Progenitor cell of endocrine pancreas (in vitro differentiated cells): ENCODE results near the gene ADGRE2. TPM values are rescaled to one million over a fixed set of nuclear protein-coding genes. Genes with fewer than 3 reads are reported as not detected.
"Not testable (repeated sequence)": the region's sequence is repeated elsewhere in the genome, so short reads cannot be mapped to it uniquely, and the experiment has no call there.

ENCODE experiments used
- DNase-seq: peaks from one replicate; pipeline ENCODE4 v3.0.0; 2021; ENCODE audit warnings: low spot score; ENCODE audit not compliant: unreplicated experiment
- H3K27ac Mint-ChIP-seq: 2 replicates; pipeline ENCODE4 v1.8.0; 2021; ENCODE audit warnings: mild to moderate bottlenecking, moderate library complexity, mixed read lengths
- H3K27me3 Mint-ChIP-seq: 2 replicates; pipeline ENCODE4 v1.8.0; 2021; ENCODE audit warnings: mixed read lengths
- H3K36me3 Mint-ChIP-seq: 2 replicates; pipeline ENCODE4 v1.8.0; 2022; ENCODE audit warnings: mixed read lengths; ENCODE audit not compliant: insufficient read depth
- H3K4me1 Mint-ChIP-seq: 2 replicates; pipeline ENCODE4 v1.8.0; 2021; ENCODE audit warnings: low read depth, mixed read lengths
- H3K4me3 Mint-ChIP-seq: 2 replicates; pipeline ENCODE4 v1.8.0; 2021; ENCODE audit warnings: low read depth, mild to moderate bottlenecking, moderate library complexity, mixed read lengths
- H3K9me3 Mint-ChIP-seq: 2 replicates; pipeline ENCODE4 v1.8.0; 2021; ENCODE audit warnings: low read depth, mixed read lengths
- CTCF ChIP-seq: fragments of 200-600 bp; sonication (generic); IDR thresholded peaks from one replicate; pipeline ENCODE4 v1.5.0; 2021; ENCODE audit warnings: antibody characterized with exemption, mild to moderate bottlenecking; ENCODE audit not compliant: unreplicated experiment
- total RNA-seq: library from RNA; stranded (reverse); gene quantifications from 2 replicates; pipeline ENCODE4 v1.2.1, GENCODE V29; 2021

Gene ADGRE2
- total RNA-seq, 1 donor from 2014 or later: not detected

GRCh38 chr19:14767466-14767971, 10.8 kb downstream of the ADGRE2 start:
- Mint-ChIP-seq H3K9me3 (peaks cover 3% of the 10 kb centered on the region), H3K4me1 (no peaks in the 10 kb centered on the region), H3K27ac (no peak overlapping the region), H3K36me3 (no peaks in the 10 kb centered on the region), H3K27me3 (peaks cover 5% of the 10 kb centered on the region), H3K4me3 (no peak overlapping the region)
- no peak for TF ChIP-seq CTCF
- no peak for DNase-seq

- not testable (repeated sequence) for H3K9me3 Mint-ChIP-seq, H3K27ac Mint-ChIP-seq, H3K36me3 Mint-ChIP-seq, H3K27me3 Mint-ChIP-seq, DNase-seq, H3K4me3 Mint-ChIP-seq, H3K4me1 Mint-ChIP-seq
These were observed 12.5 kb downstream of the ADGRE2 start for GRCh38 chr19:14765841-14766240.

- not testable (repeated sequence) for DNase-seq, H3K4me3 Mint-ChIP-seq, H3K4me1 Mint-ChIP-seq, H3K9me3 Mint-ChIP-seq, H3K27ac Mint-ChIP-seq, H3K27me3 Mint-ChIP-seq, H3K36me3 Mint-ChIP-seq
These were observed 13.0 kb downstream of the ADGRE2 start for GRCh38 chr19:14765403-14765802.

- peaks cover 9% of the 10 kb centered on the region for H3K9me3 Mint-ChIP-seq
- TF ChIP-seq CTCF: no peak
- no peak overlapping the region for H3K4me3 Mint-ChIP-seq
- H3K4me1 Mint-ChIP-seq: no peaks in the 10 kb centered on the region
- H3K27ac Mint-ChIP-seq: no peak overlapping the region
- no peaks in the 10 kb centered on the region for H3K36me3 Mint-ChIP-seq
- DNase-seq: no peak
- peaks cover 12% of the 10 kb centered on the region for H3K27me3 Mint-ChIP-seq
These were observed 14.0 kb downstream of the ADGRE2 start for GRCh38 chr19:14764401-14764800.

- Mint-ChIP-seq H3K4me1 (no peaks in the 10 kb centered on the region), H3K4me3 (no peak overlapping the region), H3K27ac (no peak overlapping the region), H3K27me3 (peaks cover 12% of the 10 kb centered on the region), H3K36me3 (no peaks in the 10 kb centered on the region), H3K9me3 (peaks cover 9% of the 10 kb centered on the region)
- no peak for DNase-seq
- no peak for TF ChIP-seq CTCF
These were observed 14.7 kb downstream of the ADGRE2 start for GRCh38 chr19:14763497-14764145.

GRCh38 chr19:14762111-14762510, 16.2 kb downstream of the ADGRE2 start:
- Mint-ChIP-seq H3K9me3 (peaks cover 17% of the 10 kb centered on the region), H3K4me1 (no peaks in the 10 kb centered on the region), H3K36me3 (no peaks in the 10 kb centered on the region), H3K27me3 (peaks cover 15% of the 10 kb centered on the region), H3K4me3 (no peak overlapping the region), H3K27ac (no peak overlapping the region)
- TF ChIP-seq CTCF: no peak
- DNase-seq: no peak
